KBM-7 (cell line): Measurements from ENCODE around the gene TPGS1.

ENCODE experiments used
- DNase-seq: peaks from one replicate; pipeline ENCODE4 v3.0.0-alpha.2; 2015
- in situ Hi-C: fragments of 300-500 bp; cut with MboI; formaldehyde crosslinking; loops from 2 replicates; pipeline ENCODE4 v1.14.3; 2020; ENCODE audit warnings: low sequenced_read_pairs, low pct_unique_long_range_greater_than_20kb, mixed read lengths

The TPGS1 gene

GRCh38 chr19:493391-494170 is 13.7 kb upstream of the TPGS1 start:
- in situ Hi-C loops = no loop called here
- no peak for DNase-seq

- in situ Hi-C loops = no loop called here
- no peak for DNase-seq
These were observed 12.9 kb upstream of the TPGS1 start for GRCh38 chr19:494171-495080.

- no peak for DNase-seq
- in situ Hi-C loops = no loop called here
These were observed 12.3 kb upstream of the TPGS1 start for GRCh38 chr19:495081-495401.

- DNase-seq = peak; percentile 72
- in situ Hi-C loops = no loop called here
These were observed 11.7 kb upstream of the TPGS1 start for GRCh38 chr19:495402-496111.

GRCh38 chr19:496112-496665 is 11.1 kb upstream of the TPGS1 start, which contains the start of gene MADCAM1:
Gene MADCAM1, plus strand, starts transcription at chr19:496486. Its CDS starts 14 bp downstream, at chr19:496500.
- no peak for DNase-seq
- in situ Hi-C loops = no loop called here

GRCh38 chr19:496986-497385 is 10.3 kb upstream of the TPGS1 start:
- DNase-seq = no peak
- in situ Hi-C loops = no loop called here

- in situ Hi-C loops = no loop called here
- no peak for DNase-seq
These were observed 9.8 kb upstream of the TPGS1 start for GRCh38 chr19:497491-497868.

GRCh38 chr19:497869-498510 is 9.3 kb upstream of the TPGS1 start:
- no peak for DNase-seq
- in situ Hi-C loops = no loop called here

- no peak for DNase-seq
- in situ Hi-C loops = no loop called here
These were observed 8.8 kb upstream of the TPGS1 start for GRCh38 chr19:498511-498891.

GRCh38 chr19:498977-499623 is 8.2 kb upstream of the TPGS1 start:
- in situ Hi-C loops = no loop called here
- DNase-seq = no peak

GRCh38 chr19:501646-502045 is 5.7 kb upstream of the TPGS1 start:
- in situ Hi-C loops = no loop called here

GRCh38 chr19:504616-505015 is 2.7 kb upstream of the TPGS1 start:
- no peak for DNase-seq
- in situ Hi-C loops = no loop called here

More at GRCh38 chr19:501646-502045, 5.7 kb upstream of the TPGS1 start:
- DNase-seq = no peak

- in situ Hi-C loops = no loop called here
- DNase-seq = peak; percentile 97
These were observed 652 bp upstream of the TPGS1 start for GRCh38 chr19:506404-507285.

GRCh38 chr19:508204-509150 is 1.2 kb downstream of the TPGS1 start:
- no peak for DNase-seq

GRCh38 chr19:510606-511100 is 3.4 kb downstream of the TPGS1 start:
- in situ Hi-C loops = no loop called here
- DNase-seq = peak; percentile 98

More at GRCh38 chr19:508204-509150, 1.2 kb downstream of the TPGS1 start:
- in situ Hi-C loops = no loop called here

- DNase-seq = peak; percentile 90
- in situ Hi-C loops = no loop called here
These were observed 4.0 kb downstream of the TPGS1 start for GRCh38 chr19:511101-511851.
